WERI-Rb-1 (cell line): ENCODE data around the gene PADI2.

ENCODE experiments used
- DNase-seq: peaks from one replicate; pipeline ENCODE4 v3.0.0-alpha.2; 2020
- H3K27ac ChIP-seq: fragments of 250-450 bp; sonication (Bioruptor Pico); 2 replicates; pipeline ENCODE4 v1.5.1; 2020; ENCODE audit warnings: mild to moderate bottlenecking, moderate library complexity
- H3K27me3 ChIP-seq: fragments of 250-450 bp; sonication (Bioruptor Pico); 2 replicates; pipeline ENCODE4 v1.5.1; 2021; ENCODE audit warnings: mild to moderate bottlenecking, low read depth, moderate library complexity; ENCODE audit not compliant: insufficient read depth, severe bottlenecking
- H3K36me3 ChIP-seq: fragments of 250-450 bp; sonication (Bioruptor Pico); 2 replicates; pipeline ENCODE4 v1.5.1; 2020; ENCODE audit warnings: mild to moderate bottlenecking, moderate library complexity
- H3K4me3 ChIP-seq: 2 replicates; pipeline ENCODE4 v1.5.1; 2011; ENCODE audit warnings: low read depth, mild to moderate bottlenecking, control low read depth, low read length
- H3K9me3 ChIP-seq: fragments of 250-450 bp; sonication (Bioruptor Pico); 2 replicates; pipeline ENCODE4 v1.5.1; 2021; ENCODE audit warnings: mild to moderate bottlenecking, moderate library complexity; ENCODE audit not compliant: severe bottlenecking
- CTCF ChIP-seq: IDR thresholded peaks from 2 replicates; pipeline ENCODE4 v1.5.1; 2011; ENCODE audit warnings: low read depth, mild to moderate bottlenecking, control low read depth, inconsistent platforms, low read length

PADI2 gene

GRCh38 chr1:17119076-17119772, at the start of gene PADI2:
TSS of gene PADI2 (minus strand) at chr1:17119451. CDS start at chr1:17119371, 80 bp downstream.
- Histone ChIP-seq H3K4me3 (no peak within 1 kb of the TSS), H3K27me3 (no peaks in the 10 kb centered on the region), H3K27ac (no peak within 1 kb of the TSS), H3K36me3 (no peaks in the 10 kb centered on the region), H3K9me3 (no peaks in the 10 kb centered on the region)
- no peak for TF ChIP-seq CTCF
- DNase-seq: no peak

- Histone ChIP-seq H3K4me3 (no peak overlapping the region), H3K36me3 (no peaks in the 10 kb centered on the region), H3K9me3 (no peaks in the 10 kb centered on the region), H3K27me3 (no peaks in the 10 kb centered on the region), H3K27ac (no peak overlapping the region)
- no peak for DNase-seq
- TF ChIP-seq CTCF: no peak
Observed at GRCh38 chr1:17168091-17168876, 49.0 kb upstream of the PADI2 start.

- no peaks in the 10 kb centered on the region for H3K27me3 ChIP-seq
- H3K27ac ChIP-seq: no peak overlapping the region
- H3K9me3 ChIP-seq: no peaks in the 10 kb centered on the region
- no peak for TF ChIP-seq CTCF
- H3K36me3 ChIP-seq: no peaks in the 10 kb centered on the region
- H3K4me3 ChIP-seq: no peak overlapping the region
- DNase-seq: no peak
Observed at GRCh38 chr1:17167786-17168090, 48.5 kb upstream of the PADI2 start.

GRCh38 chr1:17167041-17167785, 48.0 kb upstream of the PADI2 start:
- no peak overlapping the region for H3K4me3 ChIP-seq
- no peaks in the 10 kb centered on the region for H3K27me3 ChIP-seq
- no peak for TF ChIP-seq CTCF
- DNase-seq: no peak
- H3K36me3 ChIP-seq: no peaks in the 10 kb centered on the region
- H3K9me3 ChIP-seq: no peaks in the 10 kb centered on the region
- no peak overlapping the region for H3K27ac ChIP-seq

DNA sequence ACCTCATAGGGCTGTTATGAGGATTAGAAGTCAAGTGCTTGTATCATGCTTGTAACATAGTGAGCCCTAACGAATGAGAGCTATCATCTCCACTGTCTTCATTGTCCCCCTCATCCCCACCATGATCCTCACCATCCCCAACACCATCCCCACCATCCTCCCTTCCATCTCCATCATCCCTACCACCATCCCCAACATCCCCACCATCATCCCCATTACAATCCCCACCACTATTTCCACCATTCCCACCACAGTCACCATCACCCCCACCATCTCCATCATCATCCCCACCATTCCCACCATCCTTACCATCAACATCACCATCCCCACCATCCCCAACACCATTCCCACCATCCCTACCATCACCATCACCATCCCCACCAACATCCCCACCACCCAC, 46.6 kb upstream of the PADI2 start:
- TF ChIP-seq CTCF: no peak
- no peak overlapping the region for H3K4me3 ChIP-seq
- H3K36me3 ChIP-seq: no peaks in the 10 kb centered on the region
- no peak for DNase-seq
- no peak overlapping the region for H3K27ac ChIP-seq
- H3K27me3 ChIP-seq: no peaks in the 10 kb centered on the region
- H3K9me3 ChIP-seq: no peaks in the 10 kb centered on the region
